HEK293 (cell line): ENCODE measurements around the gene MGLL.

Source experiments
- CTCF ChIA-PET: fragments of 350-600 bp; formaldehyde crosslinking; extraction: SDS; loops from one replicate; lab custom pipeline; 2021; ENCODE audit warnings: antibody characterized with exemption; lab: Yijun Ruan, JAX
- POLR2A ChIA-PET: fragments of 300-600 bp; formaldehyde crosslinking; extraction: SDS; loops from one replicate; lab custom pipeline; 2020; ENCODE audit warnings: antibody characterized with exemption, inconsistent platforms; lab: Yijun Ruan, JAX
- H3K27ac ChIP-seq: fragments of 200-500 bp; sonication (Bioruptor generic); 2 replicates; pipeline ENCODE4 v1.5.1; 2014; ENCODE audit warnings: low read depth, low read length, control low read depth, inconsistent platforms; ENCODE audit errors: extremely low read depth
- H3K36me3 ChIP-seq, 2 experiments: fragments of 200-500 bp in 1 of 2; sonication (Bioruptor generic) in 1 of 2; 1 replicate in 1 of 2; 2 replicates in 1 of 2; pipeline ENCODE4 v1.5.1; 2014 to 2017; ENCODE audit warnings: inconsistent platforms in 2 of 2, low read length in 2 of 2; ENCODE audit not compliant: control insufficient read depth in 2 of 2, insufficient read depth in 1 of 2
- H3K4me1 ChIP-seq: fragments of 200-500 bp; sonication (Bioruptor generic); 2 replicates; pipeline ENCODE4 v1.5.1; 2014; ENCODE audit warnings: mild to moderate bottlenecking, low read length, inconsistent platforms; ENCODE audit not compliant: control insufficient read depth, insufficient read depth
- H3K4me3 ChIP-seq: 2 replicates; pipeline ENCODE4 v1.5.1; 2011; ENCODE audit warnings: low read depth, mild to moderate bottlenecking, control low read depth, low read length, moderate library complexity
- H3K9me3 ChIP-seq: fragments of 200-500 bp; sonication (Bioruptor generic); 2 replicates; pipeline ENCODE4 v1.5.1; 2014; ENCODE audit warnings: low read depth, low read length, inconsistent platforms; ENCODE audit not compliant: control insufficient read depth, insufficient read depth
- GLI2 ChIP-seq: fragments of 450-650 bp; formaldehyde crosslinking; IDR thresholded peaks from 2 replicates; pipeline ENCODE4; 2017; ENCODE audit warnings: missing biosample characterization, missing genetic modification characterization, low read depth, borderline replicate concordance
- GLIS1 ChIP-seq: fragments of 450-650 bp; formaldehyde crosslinking; IDR thresholded peaks from 2 replicates; pipeline ENCODE4 v1.5.1; 2016; ENCODE audit warnings: missing biosample characterization, missing genetic modification characterization
- MEIS1 ChIP-seq: sonication (generic); formaldehyde crosslinking; IDR thresholded peaks from 2 replicates; pipeline ENCODE4 v1.8.1; 2022; ENCODE audit warnings: missing genetic modification reagents, mild to moderate bottlenecking, borderline replicate concordance
- OSR2 ChIP-seq: fragments of 450-650 bp; formaldehyde crosslinking; IDR thresholded peaks from 2 replicates; pipeline ENCODE4 v1.5.1; 2016; ENCODE audit warnings: missing biosample characterization, missing genetic modification characterization
- TRIM28 ChIP-seq: IDR thresholded peaks from 2 replicates; pipeline ENCODE4 v1.6.1; 2011; ENCODE audit warnings: low read length, control low read depth, borderline replicate concordance
- WT1 ChIP-seq: fragments of 450-650 bp; formaldehyde crosslinking; IDR thresholded peaks from 2 replicates; pipeline ENCODE4 v1.5.1; 2016; ENCODE audit warnings: missing biosample characterization, missing genetic modification characterization
- ZNF221 ChIP-seq: fragments of 450-650 bp; formaldehyde crosslinking; IDR thresholded peaks from 2 replicates; pipeline ENCODE4 v1.5.1; 2017; ENCODE audit warnings: missing biosample characterization, missing genetic modification characterization, borderline replicate concordance
- ZNF248 ChIP-seq: fragments of 450-650 bp; formaldehyde crosslinking; IDR thresholded peaks from 2 replicates; pipeline ENCODE4 v1.5.1; 2017; ENCODE audit warnings: missing biosample characterization, missing genetic modification characterization
- ZNF302 ChIP-seq: fragments of 450-650 bp; formaldehyde crosslinking; IDR thresholded peaks from 2 replicates; pipeline ENCODE4 v1.5.1; 2016; ENCODE audit warnings: missing biosample characterization, missing genetic modification characterization, low read depth
- ZNF423 ChIP-seq: fragments of 450-650 bp; formaldehyde crosslinking; IDR thresholded peaks from 2 replicates; pipeline ENCODE4 v1.5.1; 2016; ENCODE audit warnings: missing biosample characterization, missing genetic modification characterization
- ZNF426 ChIP-seq: fragments of 450-650 bp; formaldehyde crosslinking; IDR thresholded peaks from 2 replicates; pipeline ENCODE4 v1.5.1; 2017; ENCODE audit warnings: missing biosample characterization, missing genetic modification characterization, mild to moderate bottlenecking, inconsistent platforms, moderate library complexity
- ZNF521 ChIP-seq: fragments of 450-650 bp; formaldehyde crosslinking; IDR thresholded peaks from 2 replicates; pipeline ENCODE4 v1.5.1; 2017; ENCODE audit warnings: missing biosample characterization, mild to moderate bottlenecking, missing genetic modification characterization
- ZNF585B ChIP-seq: fragments of 450-650 bp; formaldehyde crosslinking; IDR thresholded peaks from 2 replicates; pipeline ENCODE4 v1.5.1; 2016; ENCODE audit warnings: missing biosample characterization, missing genetic modification characterization
- ZNF621 ChIP-seq: fragments of 450-650 bp; formaldehyde crosslinking; IDR thresholded peaks from 2 replicates; pipeline ENCODE4 v1.5.1; 2017; ENCODE audit warnings: missing biosample characterization, missing genetic modification characterization
- ZNF670 ChIP-seq: fragments of 450-650 bp; formaldehyde crosslinking; IDR thresholded peaks from 2 replicates; pipeline ENCODE4 v1.5.1; 2016; ENCODE audit warnings: missing biosample characterization, missing genetic modification characterization, low read depth
- ZNF701 ChIP-seq: fragments of 450-650 bp; formaldehyde crosslinking; IDR thresholded peaks from 2 replicates; pipeline ENCODE4 v1.5.1; 2016; ENCODE audit warnings: missing biosample characterization, missing genetic modification characterization
- ZNF747 ChIP-seq: fragments of 450-650 bp; formaldehyde crosslinking; IDR thresholded peaks from 2 replicates; pipeline ENCODE4 v1.5.1; 2016; ENCODE audit warnings: missing biosample characterization, missing genetic modification characterization
- TF ChIP-seq, protein P1 (sequence below): fragments of 450-650 bp; formaldehyde crosslinking; IDR thresholded peaks from 2 replicates; pipeline ENCODE4 v1.5.1; 2016; ENCODE audit warnings: missing biosample characterization, missing genetic modification characterization
- TF ChIP-seq, protein P2 (sequence below): fragments of 450-650 bp; formaldehyde crosslinking; optimal IDR thresholded peaks from 2 replicates; pipeline ENCODE3; 2016; ENCODE audit warnings: missing biosample characterization, mild to moderate bottlenecking, missing genetic modification characterization
- TF ChIP-seq, protein P3 (sequence below): fragments of 450-650 bp; formaldehyde crosslinking; IDR thresholded peaks from 2 replicates; pipeline ENCODE4 v1.5.1; 2017; ENCODE audit warnings: missing biosample characterization, mild to moderate bottlenecking, missing genetic modification characterization, moderate library complexity
- TF ChIP-seq, protein P4 (sequence below): fragments of 450-650 bp; formaldehyde crosslinking; IDR thresholded peaks from 2 replicates; pipeline ENCODE4 v1.5.1; 2016; ENCODE audit warnings: missing biosample characterization, missing genetic modification characterization, borderline replicate concordance
- TF ChIP-seq, protein P5 (sequence below): fragments of 450-650 bp; formaldehyde crosslinking; IDR thresholded peaks from 2 replicates; pipeline ENCODE4 v1.5.1; 2016; ENCODE audit warnings: missing biosample characterization, missing genetic modification characterization
- TF ChIP-seq, protein P6 (sequence below): fragments of 450-650 bp; formaldehyde crosslinking; IDR thresholded peaks from 2 replicates; pipeline ENCODE4 v1.5.1; 2017; ENCODE audit warnings: missing biosample characterization, missing genetic modification characterization

Gene MGLL

DNA sequence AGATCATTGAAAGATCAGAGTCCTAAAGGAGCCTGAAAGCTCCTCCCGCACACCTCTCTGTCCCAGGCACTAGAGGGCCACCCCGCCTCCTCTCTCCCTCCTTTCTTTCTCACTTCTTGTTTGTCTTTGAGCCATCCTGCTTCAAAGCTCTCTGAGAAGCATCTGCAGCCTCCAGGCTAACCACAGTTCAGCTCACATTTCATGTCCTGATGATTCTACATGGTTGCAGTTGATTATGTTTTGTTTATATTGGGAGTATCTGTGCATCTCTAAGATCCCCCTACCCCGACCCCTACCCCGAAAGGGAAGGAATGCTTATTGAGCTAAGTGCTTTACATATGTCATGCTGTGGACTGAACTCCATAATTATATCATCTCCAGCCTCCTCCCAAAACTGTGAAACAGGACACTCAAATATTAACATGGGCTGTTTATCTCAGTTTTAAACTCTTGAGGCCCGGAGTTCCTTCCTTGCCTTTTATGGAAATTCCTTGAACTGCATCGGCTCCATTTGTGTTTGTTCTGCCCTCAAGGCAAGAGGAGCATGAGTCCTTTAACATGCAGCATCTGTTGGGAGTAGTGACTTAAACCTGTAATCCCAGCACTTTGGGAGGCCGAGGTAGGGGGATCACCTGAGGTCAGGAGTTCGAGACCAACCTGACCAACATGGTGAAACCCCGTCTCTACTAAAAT, 30.9 kb downstream of the MGLL start (continued):
- TF ChIP-seq, protein P1, sequence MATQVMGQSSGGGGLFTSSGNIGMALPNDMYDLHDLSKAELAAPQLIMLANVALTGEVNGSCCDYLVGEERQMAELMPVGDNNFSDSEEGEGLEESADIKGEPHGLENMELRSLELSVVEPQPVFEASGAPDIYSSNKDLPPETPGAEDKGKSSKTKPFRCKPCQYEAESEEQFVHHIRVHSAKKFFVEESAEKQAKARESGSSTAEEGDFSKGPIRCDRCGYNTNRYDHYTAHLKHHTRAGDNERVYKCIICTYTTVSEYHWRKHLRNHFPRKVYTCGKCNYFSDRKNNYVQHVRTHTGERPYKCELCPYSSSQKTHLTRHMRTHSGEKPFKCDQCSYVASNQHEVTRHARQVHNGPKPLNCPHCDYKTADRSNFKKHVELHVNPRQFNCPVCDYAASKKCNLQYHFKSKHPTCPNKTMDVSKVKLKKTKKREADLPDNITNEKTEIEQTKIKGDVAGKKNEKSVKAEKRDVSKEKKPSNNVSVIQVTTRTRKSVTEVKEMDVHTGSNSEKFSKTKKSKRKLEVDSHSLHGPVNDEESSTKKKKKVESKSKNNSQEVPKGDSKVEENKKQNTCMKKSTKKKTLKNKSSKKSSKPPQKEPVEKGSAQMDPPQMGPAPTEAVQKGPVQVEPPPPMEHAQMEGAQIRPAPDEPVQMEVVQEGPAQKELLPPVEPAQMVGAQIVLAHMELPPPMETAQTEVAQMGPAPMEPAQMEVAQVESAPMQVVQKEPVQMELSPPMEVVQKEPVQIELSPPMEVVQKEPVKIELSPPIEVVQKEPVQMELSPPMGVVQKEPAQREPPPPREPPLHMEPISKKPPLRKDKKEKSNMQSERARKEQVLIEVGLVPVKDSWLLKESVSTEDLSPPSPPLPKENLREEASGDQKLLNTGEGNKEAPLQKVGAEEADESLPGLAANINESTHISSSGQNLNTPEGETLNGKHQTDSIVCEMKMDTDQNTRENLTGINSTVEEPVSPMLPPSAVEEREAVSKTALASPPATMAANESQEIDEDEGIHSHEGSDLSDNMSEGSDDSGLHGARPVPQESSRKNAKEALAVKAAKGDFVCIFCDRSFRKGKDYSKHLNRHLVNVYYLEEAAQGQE: no peak
- no peak for TF ChIP-seq ZNF423 (tag by site-specific recombination)
- TF ChIP-seq ZNF221 (tag by site-specific recombination): no peak
- TF ChIP-seq ZNF747 (tag by site-specific recombination): no peak
- TF ChIP-seq ZNF585B (tag by site-specific recombination): no peak

DNA sequence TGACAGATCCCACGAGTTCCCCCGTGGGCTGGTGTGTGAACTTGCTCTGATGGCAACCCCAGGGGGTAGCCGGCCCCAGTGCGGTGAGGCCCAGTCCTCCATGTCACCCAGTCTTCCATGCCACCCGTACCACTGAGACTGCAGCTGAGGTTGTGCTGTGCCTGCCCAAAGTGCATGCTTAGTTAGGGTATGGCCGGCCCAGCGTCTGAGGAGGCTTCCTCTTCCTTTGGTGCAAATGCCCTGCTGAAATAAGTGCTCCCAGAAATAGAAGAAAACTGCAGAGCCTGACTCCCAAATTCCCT, 31.5 kb downstream of the MGLL start:
- Histone ChIP-seq H3K4me3 (no peak overlapping the region), H3K27ac (peak overlapping the region; percentile 43), H3K9me3 (no peaks in the 10 kb centered on the region), H3K4me1 (0 out of 2 replicates have a peak, but pooled peaks cover 3% of the 10 kb centered on the region), H3K36me3 (no peaks in the 10 kb centered on the region)
- TF ChIP-seq ZNF701 (tag by site-specific recombination): no peak
- no peak for TF ChIP-seq OSR2 (tag by site-specific recombination)
- no peak for TF ChIP-seq ZNF426 (tag by site-specific recombination)
- TF ChIP-seq, protein P2, sequence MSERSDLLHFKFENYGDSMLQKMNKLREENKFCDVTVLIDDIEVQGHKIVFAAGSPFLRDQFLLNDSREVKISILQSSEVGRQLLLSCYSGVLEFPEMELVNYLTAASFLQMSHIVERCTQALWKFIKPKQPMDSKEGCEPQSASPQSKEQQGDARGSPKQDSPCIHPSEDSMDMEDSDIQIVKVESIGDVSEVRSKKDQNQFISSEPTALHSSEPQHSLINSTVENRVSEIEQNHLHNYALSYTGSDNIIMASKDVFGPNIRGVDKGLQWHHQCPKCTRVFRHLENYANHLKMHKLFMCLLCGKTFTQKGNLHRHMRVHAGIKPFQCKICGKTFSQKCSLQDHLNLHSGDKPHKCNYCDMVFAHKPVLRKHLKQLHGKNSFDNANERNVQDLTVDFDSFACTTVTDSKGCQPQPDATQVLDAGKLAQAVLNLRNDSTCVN (tag by site-specific recombination): no peak
- TF ChIP-seq TRIM28: no peak
- TF ChIP-seq, protein P3, sequence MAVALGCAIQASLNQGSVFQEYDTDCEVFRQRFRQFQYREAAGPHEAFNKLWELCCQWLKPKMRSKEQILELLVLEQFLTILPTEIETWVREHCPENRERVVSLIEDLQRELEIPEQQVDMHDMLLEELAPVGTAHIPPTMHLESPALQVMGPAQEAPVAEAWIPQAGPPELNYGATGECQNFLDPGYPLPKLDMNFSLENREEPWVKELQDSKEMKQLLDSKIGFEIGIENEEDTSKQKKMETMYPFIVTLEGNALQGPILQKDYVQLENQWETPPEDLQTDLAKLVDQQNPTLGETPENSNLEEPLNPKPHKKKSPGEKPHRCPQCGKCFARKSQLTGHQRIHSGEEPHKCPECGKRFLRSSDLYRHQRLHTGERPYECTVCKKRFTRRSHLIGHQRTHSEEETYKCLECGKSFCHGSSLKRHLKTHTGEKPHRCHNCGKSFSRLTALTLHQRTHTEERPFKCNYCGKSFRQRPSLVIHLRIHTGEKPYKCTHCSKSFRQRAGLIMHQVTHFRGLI (tag by site-specific recombination): no peak
- no peak for TF ChIP-seq MEIS1 (CRISPR knock-in tag)
- no peak for TF ChIP-seq ZNF621 (tag by site-specific recombination)
- no peak for TF ChIP-seq ZNF521 (tag by site-specific recombination)
- TF ChIP-seq GLIS1 (tag by site-specific recombination): no peak
- no peak for TF ChIP-seq ZNF248
- TF ChIP-seq, protein P4, sequence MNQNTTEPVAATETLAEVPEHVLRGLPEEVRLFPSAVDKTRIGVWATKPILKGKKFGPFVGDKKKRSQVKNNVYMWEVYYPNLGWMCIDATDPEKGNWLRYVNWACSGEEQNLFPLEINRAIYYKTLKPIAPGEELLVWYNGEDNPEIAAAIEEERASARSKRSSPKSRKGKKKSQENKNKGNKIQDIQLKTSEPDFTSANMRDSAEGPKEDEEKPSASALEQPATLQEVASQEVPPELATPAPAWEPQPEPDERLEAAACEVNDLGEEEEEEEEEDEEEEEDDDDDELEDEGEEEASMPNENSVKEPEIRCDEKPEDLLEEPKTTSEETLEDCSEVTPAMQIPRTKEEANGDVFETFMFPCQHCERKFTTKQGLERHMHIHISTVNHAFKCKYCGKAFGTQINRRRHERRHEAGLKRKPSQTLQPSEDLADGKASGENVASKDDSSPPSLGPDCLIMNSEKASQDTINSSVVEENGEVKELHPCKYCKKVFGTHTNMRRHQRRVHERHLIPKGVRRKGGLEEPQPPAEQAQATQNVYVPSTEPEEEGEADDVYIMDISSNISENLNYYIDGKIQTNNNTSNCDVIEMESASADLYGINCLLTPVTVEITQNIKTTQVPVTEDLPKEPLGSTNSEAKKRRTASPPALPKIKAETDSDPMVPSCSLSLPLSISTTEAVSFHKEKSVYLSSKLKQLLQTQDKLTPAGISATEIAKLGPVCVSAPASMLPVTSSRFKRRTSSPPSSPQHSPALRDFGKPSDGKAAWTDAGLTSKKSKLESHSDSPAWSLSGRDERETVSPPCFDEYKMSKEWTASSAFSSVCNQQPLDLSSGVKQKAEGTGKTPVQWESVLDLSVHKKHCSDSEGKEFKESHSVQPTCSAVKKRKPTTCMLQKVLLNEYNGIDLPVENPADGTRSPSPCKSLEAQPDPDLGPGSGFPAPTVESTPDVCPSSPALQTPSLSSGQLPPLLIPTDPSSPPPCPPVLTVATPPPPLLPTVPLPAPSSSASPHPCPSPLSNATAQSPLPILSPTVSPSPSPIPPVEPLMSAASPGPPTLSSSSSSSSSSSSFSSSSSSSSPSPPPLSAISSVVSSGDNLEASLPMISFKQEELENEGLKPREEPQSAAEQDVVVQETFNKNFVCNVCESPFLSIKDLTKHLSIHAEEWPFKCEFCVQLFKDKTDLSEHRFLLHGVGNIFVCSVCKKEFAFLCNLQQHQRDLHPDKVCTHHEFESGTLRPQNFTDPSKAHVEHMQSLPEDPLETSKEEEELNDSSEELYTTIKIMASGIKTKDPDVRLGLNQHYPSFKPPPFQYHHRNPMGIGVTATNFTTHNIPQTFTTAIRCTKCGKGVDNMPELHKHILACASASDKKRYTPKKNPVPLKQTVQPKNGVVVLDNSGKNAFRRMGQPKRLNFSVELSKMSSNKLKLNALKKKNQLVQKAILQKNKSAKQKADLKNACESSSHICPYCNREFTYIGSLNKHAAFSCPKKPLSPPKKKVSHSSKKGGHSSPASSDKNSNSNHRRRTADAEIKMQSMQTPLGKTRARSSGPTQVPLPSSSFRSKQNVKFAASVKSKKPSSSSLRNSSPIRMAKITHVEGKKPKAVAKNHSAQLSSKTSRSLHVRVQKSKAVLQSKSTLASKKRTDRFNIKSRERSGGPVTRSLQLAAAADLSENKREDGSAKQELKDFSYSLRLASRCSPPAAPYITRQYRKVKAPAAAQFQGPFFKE (tag by site-specific recombination): no peak
- no peak for TF ChIP-seq GLI2
- no peak for TF ChIP-seq ZNF302 (tag by site-specific recombination)
- TF ChIP-seq ZNF670 (tag by site-specific recombination): no peak
- TF ChIP-seq, protein P5, sequence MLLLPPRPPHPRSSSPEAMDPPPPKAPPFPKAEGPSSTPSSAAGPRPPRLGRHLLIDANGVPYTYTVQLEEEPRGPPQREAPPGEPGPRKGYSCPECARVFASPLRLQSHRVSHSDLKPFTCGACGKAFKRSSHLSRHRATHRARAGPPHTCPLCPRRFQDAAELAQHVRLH (tag by site-specific recombination): no peak
- TF ChIP-seq WT1: no peak
- TF ChIP-seq, protein P6, sequence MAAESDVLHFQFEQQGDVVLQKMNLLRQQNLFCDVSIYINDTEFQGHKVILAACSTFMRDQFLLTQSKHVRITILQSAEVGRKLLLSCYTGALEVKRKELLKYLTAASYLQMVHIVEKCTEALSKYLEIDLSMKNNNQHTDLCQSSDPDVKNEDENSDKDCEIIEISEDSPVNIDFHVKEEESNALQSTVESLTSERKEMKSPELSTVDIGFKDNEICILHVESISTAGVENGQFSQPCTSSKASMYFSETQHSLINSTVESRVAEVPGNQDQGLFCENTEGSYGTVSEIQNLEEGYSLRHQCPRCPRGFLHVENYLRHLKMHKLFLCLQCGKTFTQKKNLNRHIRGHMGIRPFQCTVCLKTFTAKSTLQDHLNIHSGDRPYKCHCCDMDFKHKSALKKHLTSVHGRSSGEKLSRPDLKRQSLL: no peak
- ChIA-PET CTCF (interaction anchor here (0.7 to 1.4 kb wide), 9 partner anchors 11 to 168 kb away, joined by 3 to 19 read pairs (median 3); no protein-coding TSS in a partner anchor), POLR2A (interaction anchor here (0.5 to 1.0 kb wide), 4 partner anchors 27 to 200 kb away, joined by 3 to 4 read pairs (median 3); partner anchors contain the start of gene TPRA1)
